EL (cell line): ENCODE results near the gene CDK2AP2.

Source experiments
- DNase-seq: peaks from one replicate; pipeline ENCODE4 v3.0.0-alpha.2; 2016

CDK2AP2 gene

DNA sequence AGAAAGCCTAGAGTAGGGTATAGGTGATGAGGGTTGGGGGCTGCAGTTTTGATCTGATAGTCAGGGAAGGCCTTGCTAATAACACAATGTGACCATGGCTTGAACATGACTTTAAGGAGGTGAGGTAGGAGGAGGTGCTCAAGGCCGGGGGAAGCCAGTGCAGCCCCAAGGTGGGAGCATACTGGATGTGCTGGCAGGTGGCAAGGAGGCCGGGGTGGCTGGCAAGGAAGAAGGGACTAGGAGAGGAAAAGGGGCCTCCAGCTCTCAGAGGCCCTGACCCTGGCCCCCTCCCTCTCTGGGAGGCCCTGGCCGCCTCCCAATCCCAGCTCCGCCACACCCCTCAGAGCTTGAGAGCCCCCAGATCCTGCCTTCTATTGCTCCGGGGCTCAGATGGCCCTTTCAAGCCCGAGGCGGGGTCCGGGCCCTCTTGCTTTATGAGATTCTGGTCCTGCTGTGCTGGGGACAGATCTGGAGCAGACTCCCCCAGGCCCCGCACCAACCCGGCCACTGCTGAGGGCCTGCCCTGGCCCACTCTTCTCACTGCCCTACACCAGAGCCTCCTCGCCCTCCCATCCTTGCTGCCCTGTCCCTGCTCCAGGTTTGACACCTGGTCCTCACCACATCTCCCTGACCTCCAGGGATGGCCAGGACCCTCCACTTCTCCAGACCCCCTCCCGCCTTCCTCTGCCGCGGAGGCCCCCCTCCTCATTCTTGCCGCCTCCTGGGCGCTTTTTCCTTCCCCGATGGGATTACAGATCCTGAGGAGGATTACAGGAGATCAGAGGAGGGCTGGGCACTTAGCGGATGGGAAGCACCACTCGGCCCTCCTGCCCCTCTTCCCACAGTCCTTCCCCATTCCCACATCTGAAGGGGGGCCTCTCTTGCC lies 4.6 kb downstream of the CDK2AP2 start:
- no peak for DNase-seq

DNA sequence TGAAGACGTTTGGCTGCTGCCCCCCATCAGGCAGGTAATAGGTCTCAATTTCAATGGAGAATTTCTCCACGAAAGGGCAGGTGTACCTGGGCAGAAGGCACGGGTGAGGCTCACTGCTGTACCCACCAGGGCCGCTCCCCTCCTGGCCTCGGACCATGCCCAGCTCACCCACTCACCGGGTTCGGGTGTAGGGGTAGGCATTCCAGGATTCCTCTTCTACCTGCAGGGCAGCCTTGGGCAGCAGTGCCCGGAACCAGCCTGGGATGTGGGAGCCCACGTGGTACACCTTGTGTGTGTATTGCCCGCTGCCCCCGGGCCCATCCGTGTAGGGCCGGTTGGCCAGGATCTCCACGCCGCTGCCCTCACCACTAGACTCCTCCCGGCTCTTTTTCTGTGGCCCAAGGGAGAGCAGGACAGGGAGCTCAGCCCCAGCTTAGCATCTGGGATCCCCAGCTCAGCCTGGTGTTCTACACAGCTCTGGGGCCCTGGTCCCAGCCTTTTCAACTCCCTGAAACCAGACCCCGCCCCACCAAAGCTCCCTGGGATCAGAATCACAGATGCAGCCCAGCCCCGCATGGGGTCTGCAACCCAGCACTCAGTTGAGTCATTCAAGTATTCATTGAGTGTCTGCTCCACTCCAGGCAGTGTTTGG lies 5.5 kb downstream of the CDK2AP2 start:
- DNase-seq, result no peak

DNA sequence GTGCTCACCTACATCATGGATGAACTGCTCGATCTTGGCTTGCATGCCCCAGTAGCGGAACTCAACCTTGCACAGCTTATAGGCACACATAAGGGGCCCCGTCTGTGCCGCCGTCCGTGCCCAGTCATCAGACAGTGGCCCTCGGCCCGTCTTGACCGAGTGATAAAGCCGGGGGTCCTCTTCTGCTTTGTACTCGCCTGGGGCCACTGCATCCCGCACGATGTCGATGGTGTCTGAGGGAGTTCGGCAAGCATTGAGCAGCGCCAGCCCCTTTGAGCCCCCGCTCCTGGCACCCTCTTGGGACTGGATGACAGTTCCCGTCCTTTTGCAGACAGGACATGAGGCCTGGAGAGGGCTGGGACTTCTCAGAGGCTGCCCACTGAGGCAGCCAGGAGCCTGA lies 6.1 kb downstream of the CDK2AP2 start:
- no peak for DNase-seq

DNA sequence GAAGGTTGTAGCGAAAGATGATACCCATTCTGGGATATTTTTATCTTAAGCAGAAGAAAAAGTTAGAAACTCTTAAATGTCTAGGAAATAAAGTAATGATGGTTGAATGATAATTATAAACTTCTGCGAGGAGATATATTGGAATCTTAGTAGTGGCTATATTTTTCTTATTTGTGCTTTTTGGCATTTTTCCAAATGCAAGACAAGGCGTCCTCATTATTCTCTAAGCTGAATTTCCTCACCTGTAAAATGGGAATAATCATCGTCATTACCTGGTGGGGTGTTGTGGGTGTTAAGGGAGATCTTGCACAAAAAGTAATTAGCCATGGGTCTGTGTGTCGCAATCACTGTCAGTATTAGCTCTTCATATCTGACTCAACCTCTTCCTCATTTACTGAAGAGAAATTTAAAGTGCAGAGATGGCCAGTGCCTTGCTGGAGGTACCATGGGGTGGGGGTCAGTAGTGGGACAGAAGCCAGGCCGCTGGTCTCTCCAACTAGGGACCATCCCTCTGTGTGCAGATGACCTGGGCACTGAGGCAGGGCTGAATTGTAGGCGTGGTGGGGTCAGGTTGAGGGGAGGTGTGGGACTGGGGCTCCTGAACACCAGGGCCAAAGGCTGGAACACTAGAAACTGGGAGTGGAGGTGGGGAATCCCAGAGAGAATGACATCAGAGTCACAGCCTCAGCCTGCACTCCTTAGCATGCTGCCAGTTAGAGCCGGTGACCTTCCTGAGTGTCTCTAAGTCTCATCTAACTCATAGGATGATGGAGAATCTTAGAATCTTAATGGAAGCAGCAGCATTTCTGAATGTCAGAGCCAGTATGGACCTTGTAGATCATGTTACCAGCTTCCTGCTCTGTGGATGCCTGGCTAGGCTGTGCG lies 6.9 kb downstream of the CDK2AP2 start:
- DNase-seq, result no peak

DNA sequence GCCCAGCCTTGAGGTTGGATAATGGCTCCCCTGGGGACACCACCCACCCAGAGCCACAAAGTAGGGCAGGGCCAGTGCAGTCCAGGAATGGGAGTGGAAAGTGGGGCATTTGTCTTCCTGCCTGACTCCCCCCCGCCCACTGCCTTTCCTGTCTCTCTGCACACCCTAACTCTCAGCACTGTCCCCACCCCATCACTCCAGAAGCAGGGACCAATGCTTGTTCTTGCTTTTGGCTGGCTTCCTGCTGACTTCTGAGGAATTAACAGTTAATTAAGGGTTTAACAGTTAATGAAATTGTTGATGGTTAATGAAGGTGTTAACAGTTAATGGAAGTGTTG lies 7.5 kb downstream of the CDK2AP2 start:
- no peak for DNase-seq

DNA sequence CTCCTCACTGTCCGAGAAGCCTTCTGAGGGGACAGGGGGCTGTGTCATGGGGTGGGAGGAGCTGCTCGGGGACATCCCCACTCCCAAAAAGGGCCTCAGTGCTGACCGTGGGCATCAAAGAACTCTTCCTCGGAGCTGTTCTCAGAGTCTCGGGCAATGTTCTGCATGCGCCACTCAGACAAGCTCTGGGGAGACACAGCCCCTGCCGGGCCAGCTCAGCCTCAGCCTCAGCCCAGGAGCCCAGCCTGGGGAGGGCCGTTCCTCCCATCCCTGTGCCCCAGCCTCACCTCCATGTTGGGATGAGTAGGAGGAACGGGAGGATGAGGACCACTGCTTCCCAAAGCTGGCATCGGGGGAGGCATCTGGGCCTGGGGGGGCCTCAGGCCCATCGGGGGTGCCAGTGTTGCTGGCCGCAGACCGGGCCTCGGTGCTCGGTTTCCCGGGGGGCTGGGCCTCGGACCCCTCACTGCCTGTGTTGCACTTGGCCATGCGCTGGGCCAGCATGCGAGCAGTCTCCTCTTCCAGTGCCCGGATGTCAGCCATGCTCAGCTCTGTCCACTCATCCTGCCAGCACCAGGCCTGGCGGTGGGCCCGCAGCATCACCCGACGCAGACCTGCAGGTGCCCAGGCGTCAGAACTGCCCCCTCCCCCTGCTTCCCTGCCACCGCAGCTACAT lies 8.0 kb downstream of the CDK2AP2 start:
- DNase-seq, result no peak

DNA sequence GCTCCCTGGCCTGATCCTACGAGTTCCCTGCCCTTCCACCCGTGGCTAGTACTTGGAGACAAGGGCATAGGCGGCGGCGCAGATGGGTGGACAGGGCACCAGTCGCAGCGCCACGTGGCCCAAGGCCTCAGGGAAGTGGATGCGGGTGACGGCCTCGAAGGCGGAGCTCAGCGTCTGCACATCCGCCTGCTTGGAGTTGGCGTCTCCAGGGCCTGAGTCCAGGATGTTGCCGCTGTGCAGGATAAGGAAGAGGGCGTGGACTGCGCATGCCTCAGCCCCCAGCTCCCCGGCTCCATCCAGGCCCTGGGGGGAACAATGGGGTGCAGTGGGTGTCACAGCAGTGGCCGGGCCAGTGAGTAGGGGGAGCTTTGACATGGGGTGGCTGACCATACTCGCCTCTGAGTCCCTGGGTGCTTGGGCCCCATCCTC lies 9.4 kb downstream of the CDK2AP2 start:
- DNase-seq, result no peak

DNA sequence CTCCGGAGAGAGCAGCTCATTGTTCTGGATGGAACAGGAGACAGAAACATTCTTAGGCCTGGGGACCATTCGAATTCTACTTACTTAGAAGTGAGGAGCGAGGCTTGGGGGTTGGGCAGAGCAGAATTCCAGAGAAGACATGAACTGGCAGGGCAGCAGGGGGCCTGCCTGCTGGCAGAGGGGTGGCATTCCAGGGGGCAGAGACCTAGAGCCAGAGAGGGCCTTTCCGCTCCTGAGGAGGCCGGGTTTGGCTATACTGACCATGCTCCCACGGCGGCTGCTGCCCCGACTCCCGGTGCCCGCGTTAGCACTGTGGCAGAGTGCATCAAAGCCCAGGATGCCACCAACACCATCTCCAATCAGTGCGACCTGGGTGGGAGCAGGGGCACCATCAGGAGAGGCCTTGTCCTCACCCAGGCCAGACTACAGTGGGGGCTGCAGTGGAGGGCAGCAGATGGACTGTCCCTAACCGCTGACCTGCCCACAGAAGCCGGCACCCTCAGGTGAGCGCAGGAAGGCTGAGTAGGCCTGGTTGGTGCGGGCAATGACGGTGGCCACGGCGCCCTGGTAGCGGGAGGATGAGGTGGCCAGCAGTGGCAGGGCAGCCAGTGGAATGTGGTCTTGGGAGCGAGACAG lies 10.2 kb downstream of the CDK2AP2 start:
- no peak for DNase-seq

DNA sequence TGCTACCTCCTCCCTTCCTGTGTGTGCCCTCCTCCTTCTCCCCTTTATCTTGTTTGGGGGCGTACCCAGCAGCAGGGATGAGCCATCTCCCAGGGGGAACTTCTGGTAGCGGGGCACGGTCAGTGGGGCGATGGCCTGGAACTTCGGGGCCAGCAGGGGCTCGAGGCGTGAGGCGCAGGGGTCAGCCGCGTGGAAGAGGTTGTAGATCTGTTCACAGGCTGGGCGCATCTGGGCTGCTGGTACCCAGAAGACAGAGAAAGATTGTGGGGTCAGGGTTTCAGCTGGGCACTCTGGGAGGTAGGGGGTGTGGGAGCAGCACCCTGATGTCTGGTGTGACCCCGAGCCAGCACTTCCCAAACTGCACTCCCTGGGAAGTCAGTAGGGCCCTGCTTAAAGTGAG lies 11.8 kb downstream of the CDK2AP2 start:
- DNase-seq, result no peak

DNA sequence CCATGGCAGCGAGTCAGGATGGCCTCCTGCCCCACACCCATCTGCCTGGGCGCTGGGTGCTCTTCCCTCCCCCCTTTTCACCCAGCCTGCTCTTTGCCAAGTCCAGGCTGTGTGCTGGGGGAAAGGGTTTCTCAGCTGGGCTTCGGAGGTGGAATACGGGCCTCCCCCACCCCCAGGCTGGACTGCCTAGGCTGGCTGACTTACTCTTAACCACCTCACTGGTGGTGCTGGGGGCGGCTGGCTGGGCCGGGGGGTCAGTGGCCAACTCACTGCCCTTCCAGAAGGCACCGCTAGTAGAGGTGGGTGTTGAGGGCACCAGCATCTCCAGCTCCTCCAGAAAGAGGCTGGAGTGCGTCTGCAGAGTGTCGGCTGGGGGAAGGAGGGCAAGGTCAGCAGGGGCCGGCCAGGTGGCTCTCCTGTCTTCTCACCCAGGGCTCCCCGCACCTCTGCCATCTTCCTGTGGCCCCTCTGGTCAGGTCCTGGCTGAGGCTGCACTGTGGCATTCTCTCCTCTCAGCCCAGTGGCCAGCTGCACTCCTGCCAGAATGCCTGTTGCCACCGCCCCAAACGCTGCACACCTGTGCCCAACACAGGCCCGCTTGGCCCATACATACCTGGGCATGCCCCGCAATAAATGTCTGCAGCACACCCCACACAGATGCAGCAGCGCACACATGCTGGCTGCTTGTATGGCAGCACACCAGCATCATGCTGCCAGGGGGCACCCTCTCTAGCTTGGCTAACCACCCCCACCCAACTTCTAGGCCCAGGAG lies 12.5 kb downstream of the CDK2AP2 start:
- DNase-seq, result no peak

DNA sequence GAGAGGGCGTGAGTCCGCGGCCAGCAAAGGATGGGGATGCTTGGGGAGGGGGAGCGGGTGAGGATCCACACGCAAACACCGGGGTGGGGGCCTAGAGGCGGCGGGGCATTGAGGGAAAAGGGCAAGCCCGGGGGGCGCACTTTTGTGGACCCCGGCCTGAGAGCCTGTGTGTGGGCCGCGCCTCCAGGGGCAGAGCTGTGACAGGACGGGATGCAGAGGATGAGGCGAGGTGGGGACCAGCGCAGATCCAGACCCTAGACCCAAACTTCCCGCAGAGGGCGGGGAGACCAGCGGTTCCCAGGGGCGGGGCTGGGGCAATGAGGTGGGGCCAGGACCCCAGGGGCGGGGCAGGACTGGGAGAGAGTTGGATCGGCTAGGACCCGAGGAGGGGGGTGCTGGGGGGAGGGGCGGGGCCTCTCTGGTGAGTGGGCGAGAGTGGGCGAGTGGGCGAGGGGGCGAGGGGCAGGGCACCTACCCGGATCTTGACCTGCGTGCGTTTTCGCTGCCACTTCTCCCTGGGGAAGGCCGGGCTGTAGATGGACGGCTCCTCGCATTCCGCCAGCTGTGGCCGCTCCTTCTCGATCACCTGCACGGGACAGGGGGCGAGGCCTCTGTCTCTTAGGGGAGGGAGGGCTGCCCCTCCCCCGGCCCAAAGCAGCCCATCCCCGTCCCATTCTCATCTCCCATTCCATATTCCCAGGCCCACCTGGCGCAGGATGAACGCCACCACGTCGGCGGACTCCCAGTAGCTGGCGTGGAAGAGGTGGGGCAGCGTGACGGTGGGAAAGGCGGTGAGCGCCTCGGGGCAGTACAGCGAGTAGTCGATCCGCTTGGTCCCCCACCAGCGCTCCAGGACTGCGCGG lies 13.4 kb downstream of the CDK2AP2 start:
- DNase-seq, result no peak

DNA sequence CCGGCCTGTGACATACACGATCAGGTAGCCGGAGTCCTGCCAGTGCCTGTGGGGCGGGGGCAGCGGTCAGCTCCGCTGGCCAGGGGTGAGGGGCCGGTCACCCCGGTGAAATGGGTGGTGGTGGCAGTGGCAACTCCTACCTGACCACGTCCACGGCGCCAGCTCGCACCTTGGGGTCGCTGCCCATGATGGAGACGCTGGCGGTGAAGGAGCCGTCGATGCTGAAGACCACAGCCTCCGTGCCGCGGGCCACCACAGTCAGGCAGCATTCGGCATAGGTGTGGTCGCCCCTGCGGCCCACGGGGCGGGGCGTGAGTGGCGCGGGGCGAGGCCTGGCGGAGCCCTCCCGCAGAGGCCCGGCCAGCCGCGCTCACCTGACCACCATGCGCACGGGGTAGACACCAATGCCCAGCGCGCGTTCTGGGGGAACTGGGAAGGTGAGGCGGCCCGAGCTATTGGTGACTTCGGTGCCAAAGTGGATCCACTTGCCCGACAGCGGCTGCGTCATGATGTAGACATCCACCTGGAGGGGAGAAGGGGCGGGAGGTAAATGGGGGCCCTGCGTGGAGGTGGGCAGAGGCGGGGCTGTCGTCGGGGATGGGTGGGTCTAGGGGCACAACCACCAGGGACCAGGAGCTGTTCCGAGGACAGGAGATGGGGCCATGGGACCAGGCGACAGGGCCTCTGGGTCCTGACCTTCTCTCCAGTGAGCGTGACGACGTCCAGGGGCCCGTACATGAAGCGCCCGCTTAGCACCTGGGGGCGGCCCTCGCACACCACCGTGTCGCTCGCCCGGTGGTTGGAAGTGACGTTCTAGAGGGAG lies 14.2 kb downstream of the CDK2AP2 start:
- DNase-seq, result no peak

DNA sequence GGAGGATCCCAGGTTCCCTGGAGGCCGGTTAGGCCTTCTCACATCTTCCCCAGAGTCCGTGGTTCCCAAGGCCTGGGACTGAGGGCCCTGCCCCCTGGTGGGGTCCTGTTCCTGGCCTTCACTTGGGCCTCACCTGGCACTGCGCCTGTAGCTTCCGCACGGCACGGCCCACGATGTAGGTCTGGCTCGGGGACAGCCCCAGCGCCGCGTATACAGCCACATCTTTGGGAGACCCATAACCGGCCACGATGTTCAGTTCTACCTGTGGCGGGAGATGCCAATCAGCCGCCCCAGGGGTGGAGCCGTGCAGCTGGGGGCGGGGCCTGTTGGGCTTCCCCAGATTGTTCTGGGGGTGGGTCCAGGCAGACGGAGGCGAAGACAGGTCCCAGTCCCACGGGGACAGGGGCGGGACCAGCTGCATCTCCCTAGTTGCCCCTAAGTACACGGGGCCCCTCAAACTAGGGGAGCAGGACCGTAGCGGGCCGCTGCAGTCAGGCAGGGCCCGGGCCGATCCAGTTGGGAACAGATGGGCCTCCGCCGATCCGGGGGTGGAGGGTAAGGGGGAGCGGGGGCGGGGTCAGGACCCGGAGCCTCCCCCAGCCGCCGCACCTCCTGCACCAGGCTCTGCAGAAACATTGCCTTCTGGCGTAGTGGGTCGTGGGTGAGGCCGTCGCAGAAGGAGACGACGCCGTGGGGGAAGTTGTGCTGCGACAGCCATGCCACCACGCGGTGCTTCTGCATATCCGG lies 15.0 kb downstream of the CDK2AP2 start:
- no peak for DNase-seq

DNA sequence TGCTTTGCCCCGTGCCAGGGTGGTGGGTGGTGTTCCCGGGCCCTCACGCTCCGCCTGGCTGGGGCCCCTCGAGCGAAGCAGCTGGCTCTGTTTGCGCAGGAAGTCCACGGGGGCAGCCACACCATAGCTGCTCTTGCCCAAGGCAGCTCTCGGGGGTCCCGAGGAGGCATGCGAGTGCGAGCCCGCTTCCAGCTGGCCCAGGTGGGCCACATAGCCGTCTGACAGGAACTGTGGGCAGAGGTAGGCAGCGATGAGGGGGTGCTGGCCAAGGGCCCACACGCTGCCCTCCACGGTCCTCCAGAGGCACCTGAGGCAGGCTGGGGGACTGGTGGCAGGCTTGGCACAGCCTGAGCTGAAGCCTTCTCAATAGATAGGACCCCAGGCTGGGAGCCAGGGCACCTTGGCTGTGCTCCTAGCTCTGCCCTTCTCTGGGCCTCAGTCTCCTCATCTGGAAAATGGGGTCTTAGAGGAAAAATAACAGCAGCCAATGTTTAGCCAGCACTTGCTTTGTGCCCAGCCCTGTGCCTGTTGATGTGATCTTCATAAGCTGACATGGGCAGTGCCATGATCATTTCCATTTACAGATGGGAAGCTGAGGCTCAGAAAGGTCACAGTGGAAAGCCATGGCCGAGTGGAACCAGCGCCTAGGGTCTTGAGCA lies 15.8 kb downstream of the CDK2AP2 start:
- DNase-seq, result no peak

DNA sequence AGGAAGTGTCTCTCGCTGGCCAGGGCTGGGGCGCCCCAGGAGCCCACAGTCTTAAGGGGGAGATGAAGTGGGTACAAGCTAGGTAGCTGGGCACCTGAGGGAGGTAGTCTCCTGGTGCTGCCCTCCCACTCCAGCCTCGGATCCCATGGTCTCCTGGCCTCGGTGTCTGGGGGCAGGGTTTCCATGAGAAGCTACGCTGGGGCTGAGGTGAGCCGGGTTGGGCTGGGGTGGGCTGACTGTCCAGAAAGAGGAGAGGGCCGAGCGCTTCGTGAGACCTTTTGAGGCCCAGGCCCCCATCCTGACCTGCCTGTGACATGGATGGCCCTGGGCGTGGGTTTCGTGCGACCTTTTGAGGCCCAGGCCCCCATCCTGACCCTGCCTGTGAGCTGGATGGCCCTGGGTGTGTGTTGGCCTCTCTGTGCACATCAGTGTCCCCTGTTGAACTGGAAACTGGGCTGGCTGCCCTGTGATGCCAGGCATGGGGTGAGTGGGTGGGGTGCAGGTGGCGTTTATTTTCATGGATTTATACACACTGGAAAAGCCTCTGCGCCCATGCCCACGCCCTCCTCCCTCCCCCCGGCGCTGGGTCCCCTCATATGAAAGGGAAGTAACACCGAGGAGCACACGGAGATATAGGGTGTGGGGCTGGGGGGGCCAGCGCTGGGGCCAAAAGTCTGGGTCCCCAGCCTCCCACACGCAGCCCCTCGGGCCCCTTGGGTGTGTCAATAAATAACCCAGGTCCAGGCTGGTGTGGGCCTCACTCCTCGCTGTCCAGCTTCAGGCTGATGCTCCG lies 16.5 kb downstream of the CDK2AP2 start:
- DNase-seq, result no peak

DNA sequence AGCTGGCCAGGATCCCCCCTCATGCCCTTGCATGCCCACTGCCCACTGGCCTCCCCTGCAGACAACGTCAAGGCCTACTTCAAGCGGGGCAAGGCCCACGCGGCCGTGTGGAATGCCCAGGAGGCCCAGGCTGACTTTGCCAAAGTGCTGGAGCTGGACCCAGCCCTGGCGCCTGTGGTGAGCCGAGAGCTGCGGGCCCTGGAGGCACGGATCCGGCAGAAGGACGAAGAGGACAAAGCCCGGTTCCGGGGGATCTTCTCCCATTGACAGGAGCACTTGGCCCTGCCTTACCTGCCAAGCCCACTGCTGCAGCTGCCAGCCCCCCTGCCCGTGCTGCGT lies 17.3 kb downstream of the CDK2AP2 start:
- no peak for DNase-seq

DNA sequence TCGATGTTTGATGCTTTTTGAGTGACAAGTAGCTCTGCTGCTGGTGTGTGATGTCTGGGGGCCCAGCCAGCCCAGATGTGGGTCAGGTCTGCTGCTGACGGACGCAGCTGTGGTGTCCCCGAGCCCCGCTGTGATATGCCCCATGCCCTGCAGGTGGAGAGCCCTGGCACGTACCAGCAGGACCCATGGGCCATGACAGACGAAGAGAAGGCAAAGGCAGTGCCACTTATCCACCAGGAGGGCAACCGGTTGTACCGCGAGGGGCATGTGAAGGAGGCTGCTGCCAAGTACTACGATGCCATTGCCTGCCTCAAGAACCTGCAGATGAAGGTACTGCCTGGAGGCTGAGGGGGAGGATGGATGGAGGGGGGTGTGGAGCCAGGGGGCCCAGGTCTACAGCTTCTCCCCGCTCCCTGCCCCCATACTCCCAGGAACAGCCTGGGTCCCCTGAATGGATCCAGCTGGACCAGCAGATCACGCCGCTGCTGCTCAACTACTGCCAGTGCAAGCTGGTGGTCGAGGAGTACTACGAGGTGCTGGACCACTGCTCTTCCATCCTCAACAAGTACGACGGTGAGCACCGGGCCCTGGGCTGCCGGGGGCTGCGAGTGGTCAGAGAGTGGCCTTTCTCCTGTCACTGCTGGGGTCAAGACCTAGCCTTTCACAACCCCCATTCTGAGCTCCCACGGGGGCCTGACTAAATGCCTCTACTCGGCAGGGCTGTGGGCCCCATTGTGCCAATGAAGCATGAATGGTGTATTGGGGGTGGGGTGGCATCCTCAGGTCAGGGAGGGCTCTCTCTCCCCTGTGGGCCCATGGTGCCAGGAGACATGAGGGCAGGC lies 17.9 kb downstream of the CDK2AP2 start:
- no peak for DNase-seq
